Heart right ventricle (tissue), 16 donors: Measurements from ENCODE around the gene LINGO1. TPM values are rescaled to one million over a fixed set of nuclear protein-coding genes. Genes with fewer than 3 reads are reported as not detected.

Experiments used
- ATAC-seq, 8 donors: fragments of 200-7000 bp; cut with Tn5 transposase; one replicate each; pipeline ENCODE4 v1.9.1; 2020; ENCODE audit warnings: mild to moderate bottlenecking in 8 of 8, moderate library complexity in 8 of 8, moderate number of reproducible peaks in 1 of 8
- DNase-seq, 2 donors: peaks; one replicate each; pipeline ENCODE4 v3.0.0-alpha.2; 2020
- H3K27ac ChIP-seq, 10 donors: fragments of 200-600 bp; sonication (generic) in 2 of 10; one replicate each; pipeline versions ENCODE4 v1.5.0 to v1.8.0; 2020 to 2022; ENCODE audit warnings: mild to moderate bottlenecking in 3 of 10
- H3K27me3 ChIP-seq, 7 donors: fragments of 200-600 bp; one replicate each; pipeline ENCODE4 v1.8.0; 2021 to 2022; ENCODE audit warnings: mild to moderate bottlenecking in 2 of 7
- H3K36me3 ChIP-seq, 9 donors: fragments of 200-600 bp; sonication (generic) in 1 of 9; one replicate each; pipeline versions ENCODE4 v1.5.0 to v1.8.0; 2020 to 2022; ENCODE audit warnings: mild to moderate bottlenecking in 2 of 9
- H3K4me1 ChIP-seq, 9 donors: fragments of 200-600 bp; sonication (generic) in 1 of 9; one replicate each; pipeline versions ENCODE4 v1.5.0 to v1.8.0; 2020 to 2022; ENCODE audit warnings: mild to moderate bottlenecking in 4 of 9
- H3K4me3 ChIP-seq, 10 donors: fragments of 200-600 bp; sonication (generic) in 2 of 10; one replicate each; pipeline versions ENCODE4 v1.5.0 to v1.8.0; 2020 to 2022; ENCODE audit warnings: mild to moderate bottlenecking in 7 of 10, moderate library complexity in 2 of 10
- H3K9me3 ChIP-seq, 11 donors: fragments of 200-600 bp in 10 of 11; sonication (generic) in 2 of 11; one replicate each; pipeline versions ENCODE4 v1.5.0 to v1.8.0; 2013 to 2022; ENCODE audit warnings: mild to moderate bottlenecking in 2 of 11, control low read depth in 1 of 11, moderate library complexity in 1 of 11
- CTCF ChIP-seq, 9 donors: fragments of 200-600 bp; sonication (generic) in 2 of 9; IDR thresholded peaks; one replicate each; pipeline versions ENCODE4 v1.5.0 to v1.8.0; 2021 to 2022; ENCODE audit warnings: antibody characterized with exemption in 9 of 9, mild to moderate bottlenecking in 5 of 9, moderate library complexity in 1 of 9
- WGBS, 2 donors: extraction: QIAGEN DNeasy Blood & Tissue Kit; methylation state at CpG; one replicate each; pipeline ENCODE4 v1.1.7; 2013; ENCODE audit warnings: inconsistent platforms in 1 of 2; 5-methylcytosine and 5-hydroxymethylcytosine counted together
- intact Hi-C, 10 donors: fragments of 100-400 bp; cut with DNase I; formaldehyde crosslinking; loops; one replicate each; pipeline versions ENCODE4 v1.11.1 to v1.14.2; 2022
- polyA plus RNA-seq, 2 donors: library from polyadenylated mRNA; stranded (reverse); fragments of 200-250 nt; gene quantifications; one replicate each; pipeline ENCODE4 v1.2.3, GENCODE V29; 2013
- total RNA-seq, 10 donors: library from RNA; stranded (reverse); fragmentation: NEBNext Ultra II Directional in 3 of 10; extraction: Animal tissue kit (Norgen Biotek cat#: 25700) in 3 of 10; gene quantifications; one replicate each; pipeline versions ENCODE4 v1.2.1 to v1.2.4, GENCODE V29; 2021 to 2023
- donor health status: Arrhythmogenic right ventricular cardiomyopathy.
- donor health status: ischemic (EF 13 %, LVEDD 7.1; RV severe dilation, severe dysfunction).
- donor health status: healthy with polysubstance abuse.
- donor health status: DM: no; HTN: yes; CAD: no.
- donor health status: DM: no; HTN: no; CAD: no.
- donor health status: ischemic (EF 25% LVEDD 6.9; RV normal size, moderate dysfunction).
- donor health status: ischemic (EF 25% LVEDD 5.7; RV mildly dilated, moderate dysfunction).
- donor health status: healthy.
- donor health status: DM: yes; HTN: yes; CAD: no.
- donor health status: Ischemic cardiomyopathy.
- donor health status: ischemic (EF 35%, LVEDD 5.7; RV mildly dilated, moderate dysfunction).
- donor health status: nonischemic (EF 11% LVEDD 7.7; RV severe dilation, severe dysfunction).
- donor health status: DM: yes; HTN: yes; CAD: no.
- donor health status: PGD.
- donor health status: ischemic (EF 29% LVEDD 5.4; RV normal size, mild dysfunction).
- donor health status: nonischemic (EF 23%, LVEDD 6.1; RV moderate dilation, normal function).

Gene LINGO1
- total and polyA plus RNA-seq, 12 donors, result 0.70 to 2.7 (median 1.3) TPM

GRCh38 chr15:77639431-77639830, 6.7 kb upstream of the LINGO1 start:
- intact Hi-C loops, result loop anchor here in 2 of 10 donors (10.0 kb wide), 2 partner anchors 455 to 535 kb away; no protein-coding TSS in a partner anchor
- WGBS, 2 donors, result 94% methylated on average over 12 of the region's 12 CpGs
- Histone ChIP-seq H3K9me3 (peaks cover 0 to 3% (median 0%) of the 10 kb centered on the region in 11 donors), H3K27ac (no peak overlapping the region), H3K36me3 (no peaks in the 10 kb centered on the region), H3K4me1 (peaks cover 0 to 5% (median 2%) of the 10 kb centered on the region in 9 donors), H3K27me3 (peaks cover 0 to 60% (median 25%) of the 10 kb centered on the region in 7 donors), H3K4me3 (no peak overlapping the region)
- DNase-seq (no peak), ATAC-seq (no peak)
- TF ChIP-seq CTCF (IDR thresholded peaks at IDR 0.05), result no peak

- ATAC-seq, result no peak
- no peak for TF ChIP-seq CTCF (IDR thresholded peaks at IDR 0.05)
- Histone ChIP-seq H3K27me3 (peaks cover 0 to 59% (median 34%) of the 10 kb centered on the region in 7 donors), H3K27ac (no peak overlapping the region), H3K36me3 (no peaks in the 10 kb centered on the region), H3K4me1 (peaks cover 1 to 19% (median 10%) of the 10 kb centered on the region in 9 donors), H3K9me3 (peaks cover 0 to 3% (median 0%) of the 10 kb centered on the region in 11 donors), H3K4me3 (no peak overlapping the region)
- intact Hi-C loops, result loop anchor here in 2 of 10 donors (10.0 kb wide), 2 partner anchors 453 to 533 kb away; no protein-coding TSS in a partner anchor
- WGBS, 2 donors, result 63 to 70% methylated on average over 10 of the region's 10 CpGs
- no peak for DNase-seq
Measured at GRCh38 chr15:77637851-77638692, 5.4 kb upstream of the LINGO1 start.

GRCh38 chr15:77636209-77636608, 3.5 kb upstream of the LINGO1 start:
- Histone ChIP-seq H3K4me1 (peaks cover 2 to 32% (median 18%) of the 10 kb centered on the region in 9 donors), H3K27ac (no peak overlapping the region), H3K27me3 (peaks cover 0 to 62% (median 33%) of the 10 kb centered on the region in 7 donors), H3K9me3 (peaks cover 0 to 3% (median 0%) of the 10 kb centered on the region in 11 donors), H3K4me3 (no peak overlapping the region), H3K36me3 (no peaks in the 10 kb centered on the region)
- no peak for DNase-seq
- TF ChIP-seq CTCF (IDR thresholded peaks at IDR 0.05), result no peak
- 81 to 85% methylated on average over 5 of the region's 5 CpGs for WGBS, 2 donors
- ATAC-seq, result no peak
- intact Hi-C loops, result loop anchor here in 2 of 10 donors (10.0 kb wide), 2 partner anchors 451 to 531 kb away; no protein-coding TSS in a partner anchor

GRCh38 chr15:77634266-77634962, 1.7 kb upstream of the LINGO1 start:
- Histone ChIP-seq H3K36me3 (no peaks in the 10 kb centered on the region), H3K27me3 (peaks cover 0 to 80% (median 41%) of the 10 kb centered on the region in 7 donors), H3K4me1 (peaks cover 3 to 37% (median 20%) of the 10 kb centered on the region in 9 donors), H3K4me3 (peak overlapping the region in 1 of 10 donors; percentile 8), H3K27ac (no peak overlapping the region), H3K9me3 (peaks cover 0 to 1% (median 0%) of the 10 kb centered on the region in 11 donors)
- intact Hi-C loops, result loop anchor here in 7 of 10 donors (2.0 to 10.0 kb wide), 9 partner anchors 183 to 530 kb away; no protein-coding TSS in a partner anchor
- WGBS, 2 donors, result 2 to 6% methylated on average over 28 to 34 of the region's 34 CpGs
- ATAC-seq (peak in 4 of 8 donors; percentile 24 to 52 (median 39)), DNase-seq (peak; percentile 53 to 56)
- peak; percentile 23 to 61 (median 54) for TF ChIP-seq CTCF (IDR thresholded peaks at IDR 0.05)
